AG10803 (cell line): Measurements from ENCODE around the gene SLC36A2.
A peak's percentile ranks its signal among the peaks of the same experiment; 100 is the strongest.

Experiments
- DNase-seq: peaks from one replicate; pipeline ENCODE4 v3.0.0; 2010; ENCODE audit warnings: low read depth
- H3K4me3 ChIP-seq: 2 replicates; pipeline ENCODE4 v1.5.1; 2011; ENCODE audit warnings: mild to moderate bottlenecking, low read length, control low read depth
- CTCF ChIP-seq: conservative IDR thresholded peaks from 2 replicates; pipeline ENCODE4 v1.5.1; 2011; ENCODE audit warnings: mild to moderate bottlenecking, low read length, control low read depth, inconsistent platforms

The SLC36A2 gene

GRCh38 chr5:151296478-151296830 lies 50.9 kb downstream of the SLC36A2 start:
- DNase-seq = no peak
- no peak overlapping the region for H3K4me3 ChIP-seq
- no peak for TF ChIP-seq CTCF

GRCh38 chr5:151295791-151296477 lies 51.4 kb downstream of the SLC36A2 start:
- H3K4me3 ChIP-seq = no peak overlapping the region
- no peak for TF ChIP-seq CTCF
- no peak for DNase-seq

GRCh38 chr5:151295138-151295537 lies 52.2 kb downstream of the SLC36A2 start:
- H3K4me3 ChIP-seq = no peak overlapping the region
- DNase-seq = peak; percentile 4
- no peak for TF ChIP-seq CTCF

- no peak for TF ChIP-seq CTCF
- DNase-seq = no peak
- H3K4me3 ChIP-seq = no peak overlapping the region
These were observed 53.7 kb downstream of the SLC36A2 start for GRCh38 chr5:151293624-151294023.

GRCh38 chr5:151288180-151288579 lies 59.2 kb downstream of the SLC36A2 start:
- H3K4me3 ChIP-seq = no peak overlapping the region
- TF ChIP-seq CTCF = no peak
- DNase-seq = no peak

- TF ChIP-seq CTCF = no peak
- DNase-seq = no peak
- no peak overlapping the region for H3K4me3 ChIP-seq
These were observed 61.1 kb downstream of the SLC36A2 start for GRCh38 chr5:151286246-151286645.

GRCh38 chr5:151285683-151286082 lies 61.7 kb downstream of the SLC36A2 start:
- DNase-seq = no peak
- no peak for TF ChIP-seq CTCF
- H3K4me3 ChIP-seq = no peak overlapping the region
